ENCODE data around the gene AOX1. TPM values are rescaled to one million over a fixed set of nuclear protein-coding genes. Genes with fewer than 3 reads are reported as not detected.
"Not testable (repeated sequence)": the region's sequence is repeated elsewhere in the genome, so short reads cannot be mapped to it uniquely, and the experiment has no call there.

Gene AOX1
- total RNA-seq, 1 donor from 2014 or later = 3.6 TPM

- no peak for DNase-seq
- no peaks in the 10 kb centered on the region for H3K36me3 ChIP-seq
- intact Hi-C loops (cut with micrococcal nuclease) = no loop called here
- TF ChIP-seq CTCF (IDR thresholded peaks at IDR 0.05; ENCODE audit: borderline replicate concordance) = no peak
- peak overlapping the region; percentile 68 for H3K27ac ChIP-seq (replicated peaks)
- no peaks in the 10 kb centered on the region for H3K9me3 ChIP-seq (replicated peaks)
- H3K4me1 ChIP-seq = peaks cover 15% of the 10 kb centered on the region
- no peaks in the 10 kb centered on the region for H3K27me3 ChIP-seq (ENCODE audit: low read depth)
- no peak overlapping the region for H3K4me3 ChIP-seq
Observed at GRCh38 chr2:200677171-200677570, 91.4 kb downstream of the AOX1 start.

- Histone ChIP-seq H3K4me3 (no peak overlapping the region), H3K27ac (replicated peaks) (peak overlapping the region; percentile 68), H3K36me3 (no peaks in the 10 kb centered on the region), H3K27me3 (ENCODE audit: low read depth) (no peaks in the 10 kb centered on the region), H3K4me1 (peaks cover 15% of the 10 kb centered on the region), H3K9me3 (replicated peaks) (no peaks in the 10 kb centered on the region)
- no peak for TF ChIP-seq CTCF (IDR thresholded peaks at IDR 0.05; ENCODE audit: borderline replicate concordance)
- DNase-seq = peak; percentile 22
- intact Hi-C loops (cut with micrococcal nuclease) = no loop called here
Observed at GRCh38 chr2:200677721-200678532, 92.1 kb downstream of the AOX1 start.

GRCh38 chr2:200679127-200679526 is 93.3 kb downstream of the AOX1 start:
- intact Hi-C loops (cut with micrococcal nuclease) = no loop called here
- H3K27me3 ChIP-seq (ENCODE audit: low read depth) = no peaks in the 10 kb centered on the region
- peaks cover 15% of the 10 kb centered on the region for H3K4me1 ChIP-seq
- no peak overlapping the region for H3K4me3 ChIP-seq
- no peak for DNase-seq
- peak overlapping the region; percentile 68 for H3K27ac ChIP-seq (replicated peaks)
- no peak for TF ChIP-seq CTCF (IDR thresholded peaks at IDR 0.05; ENCODE audit: borderline replicate concordance)
- H3K9me3 ChIP-seq (replicated peaks) = no peaks in the 10 kb centered on the region
- no peaks in the 10 kb centered on the region for H3K36me3 ChIP-seq

- H3K27ac ChIP-seq (replicated peaks) = peak overlapping the region; percentile 68
- no peak for TF ChIP-seq CTCF (IDR thresholded peaks at IDR 0.05; ENCODE audit: borderline replicate concordance)
- DNase-seq = no peak
Observed at GRCh38 chr2:200679535-200679934, 93.7 kb downstream of the AOX1 start.

GRCh38 chr2:200681697-200682096 is 95.9 kb downstream of the AOX1 start:
- no peak for DNase-seq
- Histone ChIP-seq H3K36me3 (no peaks in the 10 kb centered on the region), H3K27me3 (ENCODE audit: low read depth) (peaks cover 8% of the 10 kb centered on the region), H3K9me3 (replicated peaks) (no peaks in the 10 kb centered on the region), H3K4me1 (peaks cover 15% of the 10 kb centered on the region), H3K27ac (replicated peaks) (no peak overlapping the region), H3K4me3 (no peak overlapping the region)
- intact Hi-C loops (cut with micrococcal nuclease) = no loop called here
- TF ChIP-seq CTCF (IDR thresholded peaks at IDR 0.05; ENCODE audit: borderline replicate concordance) = no peak

More at GRCh38 chr2:200679535-200679934, 93.7 kb downstream of the AOX1 start:
- peaks cover 15% of the 10 kb centered on the region for H3K4me1 ChIP-seq
- no peaks in the 10 kb centered on the region for H3K27me3 ChIP-seq (ENCODE audit: low read depth)
- no peaks in the 10 kb centered on the region for H3K36me3 ChIP-seq
- intact Hi-C loops (cut with micrococcal nuclease) = no loop called here
- H3K9me3 ChIP-seq (replicated peaks) = no peaks in the 10 kb centered on the region
- H3K4me3 ChIP-seq = no peak overlapping the region

- H3K4me1 ChIP-seq = peaks cover 15% of the 10 kb centered on the region
- H3K36me3 ChIP-seq; DNase-seq; H3K27me3 ChIP-seq (ENCODE audit: low read depth); H3K27ac ChIP-seq (replicated peaks); H3K9me3 ChIP-seq (replicated peaks); intact Hi-C loops (cut with micrococcal nuclease); H3K4me3 ChIP-seq: not testable (repeated sequence)
Observed at GRCh38 chr2:200682407-200682806, 96.6 kb downstream of the AOX1 start.
